LNCAP (cell line): ENCODE data around the gene DDX20.

Source experiments
- CTCF ChIP-seq: fragments of 450-650 bp; IDR thresholded peaks from 2 replicates; pipeline ENCODE4 v1.5.1; 2017; ENCODE audit warnings: mild to moderate bottlenecking

DDX20 gene

DNA sequence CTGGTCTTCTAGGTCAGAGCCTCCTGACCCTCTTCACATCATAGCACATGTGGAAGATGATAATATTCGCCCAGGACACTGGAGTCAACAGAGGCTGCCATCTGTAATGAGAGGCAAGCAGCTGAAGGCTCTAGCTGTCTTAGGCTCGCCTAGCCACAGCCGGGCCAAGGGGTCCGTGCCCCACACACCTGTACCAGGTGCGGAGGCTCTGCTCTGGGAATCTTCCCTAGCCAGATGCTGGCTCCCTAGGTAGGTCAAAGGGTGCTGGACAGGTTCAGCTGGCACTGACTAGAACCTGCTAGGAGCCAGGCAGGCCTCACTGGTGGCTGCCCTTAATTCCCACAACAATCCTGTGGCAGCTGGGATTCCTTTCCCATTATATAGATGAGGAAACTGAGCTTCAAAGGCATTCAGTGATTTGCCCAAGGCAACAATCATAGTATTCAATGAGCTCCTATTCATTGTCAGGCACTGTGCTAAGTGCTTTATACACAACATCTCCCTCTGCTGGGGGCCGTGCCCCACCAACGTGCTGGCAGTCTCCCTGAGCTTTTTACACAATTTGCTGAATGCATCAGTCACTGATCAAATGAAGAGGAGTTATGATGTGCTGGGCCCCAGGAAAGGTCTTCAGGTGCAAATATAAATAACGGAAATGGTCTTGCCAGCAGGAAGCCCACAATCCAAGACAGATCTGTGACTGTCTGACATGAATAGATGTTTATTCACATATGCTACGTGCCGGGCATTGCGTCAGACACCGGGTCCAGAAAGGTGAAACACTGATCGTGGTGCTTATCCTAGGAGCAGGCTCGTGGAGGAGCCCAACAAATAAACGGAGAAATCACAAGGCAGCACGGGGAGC lies 58.0 kb downstream of the DDX20 start:
- no peak for TF ChIP-seq CTCF

- TF ChIP-seq CTCF = no peak
These were observed 58.6 kb downstream of the DDX20 start for GRCh38 chr1:111814305-111814628.

GRCh38 chr1:111814642-111815041 lies 58.9 kb downstream of the DDX20 start:
- TF ChIP-seq CTCF = no peak
